ENCODE results near the gene CAMP.
"Not testable (repeated sequence)": the region's sequence is repeated elsewhere in the genome, so short reads cannot be mapped to it uniquely, and the experiment has no call there.

CAMP gene

DNA sequence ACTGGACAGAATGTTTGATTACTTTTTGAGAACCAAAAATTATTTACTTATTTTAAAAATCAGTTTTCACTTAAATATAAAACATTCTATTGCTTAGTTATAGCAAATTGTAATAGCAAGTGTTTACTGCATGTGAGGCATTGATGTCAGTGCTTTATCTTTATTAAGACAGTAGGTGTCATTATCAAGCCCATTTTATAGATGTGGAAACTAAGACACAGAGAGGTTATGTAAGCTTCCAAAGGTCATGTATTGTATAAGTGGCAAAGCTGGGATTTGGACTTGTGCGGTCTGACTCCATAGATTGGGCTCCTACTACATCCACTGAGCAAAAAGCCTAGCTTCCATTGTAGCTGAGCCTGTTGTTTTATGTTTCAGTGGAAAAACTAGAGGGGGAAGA lies 35.2 kb downstream of the CAMP start:
- no peak for DNase-seq (ENCODE audit: low spot score)

- DNase-seq (ENCODE audit: low spot score) = no peak
Measured at GRCh38 chr3:48267782-48268181, 44.5 kb downstream of the CAMP start.

DNA sequence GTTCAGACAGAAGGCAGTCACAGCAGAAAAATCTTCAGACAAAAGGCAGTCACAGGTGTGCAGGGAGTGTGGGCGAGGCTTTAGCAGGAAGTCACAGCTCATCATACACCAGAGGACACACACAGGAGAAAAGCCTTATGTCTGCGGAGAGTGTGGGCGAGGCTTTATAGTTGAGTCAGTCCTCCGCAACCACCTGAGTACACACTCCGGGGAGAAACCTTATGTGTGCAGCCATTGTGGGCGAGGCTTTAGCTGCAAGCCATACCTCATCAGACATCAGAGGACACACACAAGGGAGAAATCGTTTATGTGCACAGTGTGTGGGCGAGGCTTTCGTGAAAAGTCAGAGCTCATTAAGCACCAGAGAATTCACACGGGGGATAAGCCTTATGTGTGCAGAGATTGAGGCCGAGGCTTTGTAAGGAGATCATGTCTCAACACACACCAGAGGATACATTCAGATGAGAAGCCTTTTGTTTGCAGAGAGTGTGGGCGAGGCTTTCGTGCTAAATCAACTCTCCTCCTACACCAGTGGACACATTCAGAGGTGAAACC lies 45.2 kb downstream of the CAMP start:
- no peak for DNase-seq (ENCODE audit: low spot score)

- no peak for DNase-seq (ENCODE audit: low spot score)
Measured at GRCh38 chr3:48268936-48269561, 45.8 kb downstream of the CAMP start.

DNA sequence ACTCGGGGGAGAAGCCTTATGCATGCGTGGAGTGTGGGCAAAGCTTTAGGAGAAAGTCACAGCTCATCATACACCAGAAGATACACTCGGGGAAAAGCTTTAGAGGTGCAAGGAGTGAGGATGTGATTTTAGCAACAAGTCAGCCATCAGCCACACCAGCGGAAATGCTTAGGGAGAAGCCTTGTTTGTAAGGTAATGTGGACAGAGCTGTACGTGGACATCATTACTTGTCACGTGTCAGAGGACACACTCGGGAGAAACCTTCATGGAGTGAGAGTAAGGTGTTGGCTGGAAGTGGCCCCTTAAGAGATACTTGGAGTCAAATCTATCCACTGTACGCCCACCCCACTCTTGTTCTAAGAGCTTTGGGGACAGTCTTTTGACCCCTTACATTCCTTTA lies 46.3 kb downstream of the CAMP start:
- no peak for DNase-seq (ENCODE audit: low spot score)

GRCh38 chr3:48270306-48270705 lies 47.0 kb downstream of the CAMP start:
- DNase-seq (ENCODE audit: low spot score) = no peak

DNA sequence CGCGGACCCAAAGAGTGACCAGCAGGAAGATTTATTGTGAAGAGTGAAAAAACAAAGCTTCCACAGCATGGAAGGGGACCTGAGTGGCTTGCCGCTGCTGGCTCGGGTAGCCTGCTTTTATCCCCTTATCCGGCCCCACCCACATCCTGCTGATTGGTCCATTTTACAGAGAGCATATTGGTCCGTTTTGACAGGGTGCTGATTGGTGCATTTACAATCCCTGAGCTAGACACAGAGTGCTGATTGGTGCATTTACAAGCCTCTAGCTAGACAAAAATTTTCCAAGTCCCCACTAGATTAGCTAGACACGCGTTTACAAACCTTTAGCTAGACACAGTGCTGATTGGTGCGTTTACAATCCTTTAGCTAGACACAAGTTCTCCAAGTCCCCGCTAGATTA lies 47.9 kb downstream of the CAMP start:
- not testable (repeated sequence) for DNase-seq (ENCODE audit: low spot score)

- DNase-seq (ENCODE audit: low spot score) = no peak
Measured at GRCh38 chr3:48271763-48272498, 48.6 kb downstream of the CAMP start.

DNA sequence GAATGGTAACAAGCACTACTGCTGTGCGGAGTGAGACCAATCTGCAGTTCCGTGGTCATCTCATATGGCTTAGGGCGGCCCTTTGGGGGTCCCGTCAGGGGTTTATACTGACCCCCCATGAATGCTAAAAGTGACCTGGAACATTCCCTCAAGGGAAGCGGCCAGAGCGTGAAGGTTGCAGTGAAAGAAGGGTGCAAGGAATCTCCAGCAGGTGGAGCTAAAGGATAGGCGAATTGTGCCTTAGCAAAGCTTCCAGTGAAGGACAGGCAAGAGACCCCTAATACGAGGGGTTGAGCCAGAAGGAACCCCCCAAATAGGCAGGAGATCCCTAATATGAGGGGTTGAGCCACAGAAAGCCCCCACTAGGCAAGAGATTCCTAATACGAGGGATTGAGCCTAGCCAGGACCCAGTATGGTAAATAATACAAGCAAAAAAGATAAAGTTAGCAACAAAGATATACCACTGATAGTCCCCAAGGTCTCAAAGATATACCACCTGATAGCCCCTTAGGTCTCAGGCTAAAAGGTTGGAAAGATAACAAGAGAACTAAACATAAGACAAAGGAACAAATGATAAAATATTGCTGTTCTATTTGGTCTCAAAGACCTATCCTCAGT lies 50.4 kb downstream of the CAMP start:
- peak; percentile 72 for DNase-seq (ENCODE audit: low spot score)

- no peak for DNase-seq (ENCODE audit: low spot score)
Measured at GRCh38 chr3:48274452-48274851, 51.2 kb downstream of the CAMP start.

Measured in hematopoietic multipotent progenitor cell treated with erythropoietin and hydrocortisone succinate and interleukin-3 and kit ligand, for 17 days (in vitro differentiated cells).